Activated CD4-positive, alpha-beta T cell treated with anti-CD3 and anti-CD28 coated beads, Interleukin-2, amount 50 U/mL, for 4 hours (primary cell): ENCODE data around the gene FCSK.

Experiments
- DNase-seq, 2 experiments: peaks; one replicate each; pipeline ENCODE4 v3.0.0-alpha.2; 2020

Gene FCSK

GRCh38 chr16:70457446-70458166 is 3.2 kb downstream of the FCSK start:
- DNase-seq = no peak

DNA sequence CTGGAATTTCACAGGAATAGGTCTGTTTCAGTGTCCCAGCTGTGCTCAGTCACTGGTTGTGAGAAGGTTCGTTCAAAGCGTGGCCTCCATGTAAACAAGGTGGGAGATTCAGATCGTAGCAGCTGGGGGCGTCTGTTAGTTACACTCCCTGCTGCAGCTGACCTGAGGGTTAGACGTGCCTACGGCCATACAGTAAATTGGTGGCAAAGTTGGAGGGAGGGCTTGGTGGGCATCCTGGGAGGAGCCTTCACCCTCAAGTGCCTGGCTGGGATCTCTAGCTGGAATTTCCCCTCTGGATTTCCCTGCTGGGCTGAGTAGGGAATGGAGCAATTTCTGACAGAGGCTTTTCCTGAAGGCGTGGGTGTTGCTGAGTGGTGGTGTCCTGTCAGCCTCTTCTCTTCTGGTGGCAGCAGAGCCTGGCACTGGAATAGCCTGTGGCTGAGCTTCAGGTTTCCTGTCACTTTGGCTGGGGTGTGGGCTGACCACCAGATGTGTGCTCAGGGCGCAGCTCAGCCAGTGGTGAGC is 6.4 kb downstream of the FCSK start:
- DNase-seq = no peak

- no peak for DNase-seq
These were observed 8.8 kb downstream of the FCSK start for GRCh38 chr16:70463235-70463634.

- no peak for DNase-seq
These were observed 11.8 kb downstream of the FCSK start for GRCh38 chr16:70465999-70466804.

DNA sequence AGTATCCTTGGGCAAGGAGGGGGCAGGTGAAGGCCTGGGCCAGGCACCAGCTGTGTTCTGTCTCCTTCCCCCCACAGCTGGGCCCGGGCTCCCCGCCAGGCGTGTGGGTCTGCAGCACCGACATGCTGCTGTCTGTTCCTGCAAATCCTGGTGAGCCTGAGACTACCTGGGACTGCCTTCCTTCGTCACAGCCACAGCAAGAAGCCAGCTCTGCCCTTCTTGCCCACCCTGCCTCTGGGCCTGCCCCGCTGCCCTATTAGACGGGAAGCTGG is 12.3 kb downstream of the FCSK start:
- no peak for DNase-seq

GRCh38 chr16:70467113-70467512 is 12.7 kb downstream of the FCSK start:
- no peak for DNase-seq

GRCh38 chr16:70467608-70468007 is 13.2 kb downstream of the FCSK start:
- DNase-seq = no peak

- DNase-seq = no peak
These were observed 14.6 kb downstream of the FCSK start for GRCh38 chr16:70468776-70469525.

DNA sequence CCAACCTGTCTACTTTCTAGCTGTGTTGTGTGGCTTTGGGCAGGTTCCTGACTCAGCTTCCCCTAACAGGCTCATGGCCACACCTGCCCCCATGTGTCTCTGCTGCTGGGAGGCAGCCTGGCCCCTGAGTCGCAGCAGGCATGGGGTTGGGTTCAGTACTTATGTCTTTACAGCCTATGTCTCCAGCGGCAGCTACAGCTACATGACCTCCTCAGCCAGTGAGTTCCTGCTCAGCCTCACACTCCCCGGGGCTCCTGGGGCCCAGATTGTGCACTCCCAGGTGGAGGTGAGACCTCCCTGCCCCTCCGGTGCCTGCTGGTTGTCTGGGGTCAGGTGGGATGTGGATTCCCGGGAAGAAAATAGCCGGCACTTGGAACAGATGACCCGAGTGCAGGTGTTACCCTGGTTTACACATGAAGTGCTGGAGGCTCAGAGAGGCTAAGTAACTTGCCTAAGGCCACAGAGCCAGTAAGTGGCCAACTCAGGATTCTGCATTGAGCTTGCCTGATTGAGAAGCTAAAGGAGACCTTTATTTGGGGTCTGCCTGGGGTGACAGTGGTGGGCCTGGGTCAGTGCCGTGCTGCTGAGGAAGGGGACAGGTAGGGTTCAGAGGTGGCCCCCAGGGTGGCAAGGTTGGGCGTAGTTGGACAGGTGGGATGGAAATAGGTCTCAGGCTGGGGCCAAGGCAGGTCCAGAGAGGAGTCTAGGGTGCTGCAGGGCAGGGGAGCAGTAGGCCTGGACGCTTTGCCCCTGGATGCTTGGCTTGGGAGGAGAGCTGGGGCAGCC is 15.9 kb downstream of the FCSK start:
- no peak for DNase-seq

- no peak for DNase-seq
These were observed 16.5 kb downstream of the FCSK start for GRCh38 chr16:70470927-70471341.

- DNase-seq = no peak
These were observed 18.5 kb downstream of the FCSK start for GRCh38 chr16:70472786-70473433.

DNA sequence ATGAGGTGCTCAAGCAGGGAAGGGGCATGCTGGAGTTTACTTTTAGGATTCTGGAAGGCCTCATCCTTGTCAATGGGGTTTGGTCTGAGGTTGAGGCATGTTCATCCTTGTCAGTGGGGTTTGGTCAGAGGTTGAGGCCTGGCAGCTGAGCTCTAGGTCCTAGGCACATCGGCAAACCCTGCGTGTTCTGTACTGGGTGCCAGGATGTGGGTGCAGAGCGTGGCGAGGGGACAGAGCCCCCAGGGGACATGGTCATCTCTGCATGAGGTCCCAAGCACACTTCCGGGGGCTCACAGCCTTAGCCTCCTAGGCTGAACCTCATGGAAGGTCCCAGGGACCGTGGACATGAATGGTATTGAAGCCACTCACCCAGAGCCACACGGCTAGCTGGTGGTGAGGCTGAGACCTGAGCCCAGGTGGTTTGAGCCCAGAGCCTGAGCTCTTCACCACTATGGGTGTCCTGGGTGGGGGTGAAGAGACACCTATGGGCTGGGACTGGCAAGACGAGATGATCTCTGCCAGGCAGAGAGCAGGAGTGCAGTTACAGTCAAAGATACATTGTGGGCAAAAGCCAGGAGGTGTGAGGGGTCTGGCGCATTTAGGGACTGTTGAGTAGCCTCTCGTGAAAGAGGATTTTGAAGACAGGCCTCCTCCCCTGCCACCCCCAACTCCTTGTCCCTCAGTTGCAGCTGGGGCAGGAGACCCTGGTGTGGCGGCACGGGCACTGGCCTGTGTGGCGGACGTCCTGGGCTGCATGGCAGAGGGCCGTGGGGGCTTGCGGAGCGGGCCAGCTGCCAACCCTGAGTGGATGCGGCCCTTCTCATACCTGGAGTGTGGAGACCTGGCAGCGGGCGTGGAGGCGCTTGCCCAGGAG is 19.3 kb downstream of the FCSK start:
- DNase-seq = no peak

GRCh38 chr16:70474320-70475053 is 20.1 kb downstream of the FCSK start:
- no peak for DNase-seq

- DNase-seq = no peak
These were observed 20.9 kb downstream of the FCSK start for GRCh38 chr16:70475054-70475871.

GRCh38 chr16:70476272-70477020 is 22.1 kb downstream of the FCSK start:
- DNase-seq = no peak

- no peak for DNase-seq
These were observed 23.8 kb downstream of the FCSK start for GRCh38 chr16:70478169-70478568.

DNA sequence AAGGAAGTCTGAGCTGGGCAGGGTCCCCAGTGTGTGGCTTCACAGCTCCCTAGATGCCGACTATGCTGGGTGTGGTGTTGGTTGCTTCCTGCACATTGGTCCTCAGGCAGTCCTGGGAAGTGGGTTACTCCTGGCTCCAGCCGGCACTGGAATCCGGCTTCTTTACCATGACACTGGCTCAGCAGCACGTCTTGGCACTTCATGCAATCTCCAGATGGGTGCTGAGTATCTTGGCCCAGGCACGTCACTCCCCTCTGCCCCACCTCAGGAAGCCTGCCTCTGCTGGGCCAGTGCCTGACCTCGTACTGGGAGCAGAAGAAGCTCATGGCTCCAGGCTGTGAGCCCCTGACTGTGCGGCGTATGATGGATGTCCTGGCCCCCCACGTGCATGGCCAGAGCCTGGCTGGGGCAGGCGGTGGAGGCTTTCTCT is 24.5 kb downstream of the FCSK start:
- DNase-seq = no peak
